GM12801 (cell line): ENCODE data around the gene PADI1.

Experiments used
- TF ChIP-seq, protein P1 (sequence below): IDR thresholded peaks from one replicate; pipeline ENCODE4 v1.5.1; 2011; ENCODE audit warnings: control low read depth; ENCODE audit not compliant: insufficient read length; ENCODE audit errors: extremely low read depth

The PADI1 gene

DNA sequence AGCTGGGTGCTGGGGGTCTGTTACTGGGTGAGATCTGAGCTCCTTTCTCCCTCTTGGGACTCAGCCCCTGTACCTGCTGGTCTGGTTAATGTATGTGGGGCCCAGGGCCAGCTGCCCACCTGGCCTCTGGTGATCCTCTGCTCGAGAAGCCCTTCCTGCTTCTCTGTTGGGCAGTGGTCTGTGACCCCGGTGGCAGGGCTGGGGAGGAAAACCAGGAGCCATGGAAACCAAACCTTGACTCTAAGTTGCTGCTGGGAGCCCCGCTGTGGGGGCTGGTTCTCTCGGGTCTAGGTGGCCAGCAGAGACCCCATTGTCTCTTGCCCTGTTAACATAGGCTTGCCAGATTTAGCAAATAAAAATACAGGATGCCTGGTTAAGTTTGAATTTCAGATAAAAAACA, 1.3 kb downstream of the PADI1 start:
- TF ChIP-seq, protein P1, sequence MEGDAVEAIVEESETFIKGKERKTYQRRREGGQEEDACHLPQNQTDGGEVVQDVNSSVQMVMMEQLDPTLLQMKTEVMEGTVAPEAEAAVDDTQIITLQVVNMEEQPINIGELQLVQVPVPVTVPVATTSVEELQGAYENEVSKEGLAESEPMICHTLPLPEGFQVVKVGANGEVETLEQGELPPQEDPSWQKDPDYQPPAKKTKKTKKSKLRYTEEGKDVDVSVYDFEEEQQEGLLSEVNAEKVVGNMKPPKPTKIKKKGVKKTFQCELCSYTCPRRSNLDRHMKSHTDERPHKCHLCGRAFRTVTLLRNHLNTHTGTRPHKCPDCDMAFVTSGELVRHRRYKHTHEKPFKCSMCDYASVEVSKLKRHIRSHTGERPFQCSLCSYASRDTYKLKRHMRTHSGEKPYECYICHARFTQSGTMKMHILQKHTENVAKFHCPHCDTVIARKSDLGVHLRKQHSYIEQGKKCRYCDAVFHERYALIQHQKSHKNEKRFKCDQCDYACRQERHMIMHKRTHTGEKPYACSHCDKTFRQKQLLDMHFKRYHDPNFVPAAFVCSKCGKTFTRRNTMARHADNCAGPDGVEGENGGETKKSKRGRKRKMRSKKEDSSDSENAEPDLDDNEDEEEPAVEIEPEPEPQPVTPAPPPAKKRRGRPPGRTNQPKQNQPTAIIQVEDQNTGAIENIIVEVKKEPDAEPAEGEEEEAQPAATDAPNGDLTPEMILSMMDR = no peak

DNA sequence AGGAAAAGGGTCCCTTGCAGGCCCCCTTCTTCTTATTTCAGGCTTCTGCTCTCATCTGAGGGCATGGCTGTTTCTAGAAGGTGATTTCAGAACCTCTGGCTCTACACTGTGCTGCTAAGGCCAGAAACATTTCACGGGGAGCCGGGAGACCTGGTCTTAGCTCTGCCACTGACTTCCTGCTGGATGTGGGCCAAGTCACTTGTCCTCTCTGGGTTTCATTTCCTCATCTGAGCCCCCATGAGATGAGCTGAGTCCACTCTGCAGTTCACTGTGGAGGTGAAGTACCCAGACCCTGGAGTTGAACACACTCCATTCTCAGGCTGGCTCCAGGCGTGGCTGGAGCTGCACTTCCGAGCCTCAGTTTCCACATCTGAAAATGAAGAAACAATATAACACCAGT, 2.1 kb downstream of the PADI1 start:
- TF ChIP-seq, protein P1 = no peak

DNA sequence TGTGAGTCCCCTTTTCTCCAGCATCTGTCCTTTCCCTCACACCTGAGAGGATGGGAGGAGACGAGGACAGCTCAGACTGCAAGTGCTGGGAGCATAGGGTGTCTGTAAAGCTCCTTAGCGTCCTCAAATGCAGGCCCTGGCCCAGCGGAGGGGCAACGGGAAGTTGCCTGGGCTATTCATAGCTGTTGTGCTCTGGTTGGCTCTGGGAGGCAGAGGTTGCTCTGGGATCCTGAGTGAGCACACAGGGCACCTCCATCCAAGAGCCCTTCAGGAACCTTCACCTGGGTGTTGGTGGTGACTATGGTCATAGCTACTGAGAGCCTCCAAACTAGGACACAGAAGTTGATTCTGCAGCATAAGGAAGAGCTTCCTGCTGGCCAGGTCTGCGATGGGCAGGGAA, 2.6 kb downstream of the PADI1 start:
- TF ChIP-seq, protein P1 = no peak

DNA sequence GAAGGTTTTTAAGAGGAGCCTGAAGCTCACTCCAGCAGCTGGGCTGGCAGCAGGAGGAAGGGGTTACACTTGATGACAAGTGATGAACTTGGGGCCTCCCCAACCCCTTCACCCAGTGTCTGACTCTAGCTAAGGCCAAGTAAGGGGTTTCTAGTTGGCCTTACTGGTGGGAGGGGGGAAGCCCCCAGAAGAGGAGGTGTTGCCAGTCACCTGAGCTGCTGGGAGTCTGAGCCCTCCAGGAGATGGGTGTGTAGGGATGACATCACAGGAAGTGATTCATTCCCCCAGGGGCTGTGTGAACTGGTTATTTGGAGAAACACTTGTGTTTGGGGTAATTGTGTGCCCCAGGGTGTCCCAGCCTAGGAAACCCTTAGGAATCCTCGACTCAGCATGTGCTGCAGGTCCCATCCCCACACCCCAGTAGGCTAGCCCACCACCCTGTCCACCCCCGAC, 3.1 kb downstream of the PADI1 start:
- TF ChIP-seq, protein P1 = no peak

DNA sequence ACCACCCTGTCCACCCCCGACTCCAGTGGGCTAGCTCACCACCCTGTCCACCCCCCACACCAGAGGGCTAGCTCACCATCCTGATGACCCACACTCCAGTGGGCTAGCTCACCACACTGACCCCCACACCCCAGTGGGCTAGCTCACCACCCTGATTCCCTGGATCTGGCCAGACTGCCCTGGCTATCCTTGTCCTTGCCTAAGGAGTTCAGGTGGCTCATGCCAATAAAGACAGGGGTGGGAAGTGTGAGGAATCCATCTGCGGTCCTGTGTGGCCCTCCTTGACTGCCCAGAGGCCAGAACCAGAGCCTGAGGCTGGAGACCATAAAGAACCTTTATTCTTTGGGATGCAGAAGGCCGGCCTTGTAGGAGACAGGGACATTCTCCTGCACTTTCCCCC, 3.6 kb downstream of the PADI1 start:
- TF ChIP-seq, protein P1 = no peak

DNA sequence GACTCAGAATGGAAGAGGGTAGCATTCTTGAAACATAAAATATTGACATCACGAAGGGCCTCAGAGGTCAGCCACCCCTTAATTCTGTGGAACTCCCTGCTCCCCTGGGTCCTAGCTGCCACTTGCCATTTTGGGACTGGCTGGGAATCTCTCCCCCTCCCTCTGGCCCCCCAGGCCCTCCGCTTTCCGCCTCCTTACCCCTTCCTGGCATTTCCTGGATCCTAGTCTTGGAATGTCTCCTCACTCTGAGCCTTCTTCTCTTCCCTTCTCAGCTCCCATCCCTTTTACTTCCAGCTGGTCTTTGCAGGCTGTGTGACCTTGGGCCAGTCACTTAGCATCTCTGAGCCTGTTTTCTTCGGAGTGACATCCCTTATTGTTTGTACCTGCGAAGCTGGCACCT, 4.5 kb downstream of the PADI1 start:
- TF ChIP-seq, protein P1 = no peak

DNA sequence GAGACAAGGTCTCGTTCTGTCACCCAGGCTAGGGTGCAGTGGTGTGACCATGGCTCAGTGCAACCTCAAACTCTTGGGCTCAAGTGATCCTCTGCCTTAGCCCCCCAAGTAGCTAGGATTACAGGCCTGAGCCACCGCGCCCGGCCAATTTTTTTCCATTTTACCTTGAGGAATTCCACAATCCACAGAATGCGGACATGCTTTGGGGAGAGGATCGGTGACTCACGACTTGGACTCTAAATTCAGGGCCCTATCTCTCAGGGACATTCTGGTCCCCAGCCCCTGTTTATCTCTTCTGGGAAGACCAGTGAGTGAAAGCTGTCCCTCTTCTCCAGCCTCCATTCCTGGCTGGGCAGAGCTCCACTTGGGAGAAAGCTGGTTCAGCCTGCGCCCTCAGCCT, 5.2 kb downstream of the PADI1 start:
- TF ChIP-seq, protein P1 = no peak

DNA sequence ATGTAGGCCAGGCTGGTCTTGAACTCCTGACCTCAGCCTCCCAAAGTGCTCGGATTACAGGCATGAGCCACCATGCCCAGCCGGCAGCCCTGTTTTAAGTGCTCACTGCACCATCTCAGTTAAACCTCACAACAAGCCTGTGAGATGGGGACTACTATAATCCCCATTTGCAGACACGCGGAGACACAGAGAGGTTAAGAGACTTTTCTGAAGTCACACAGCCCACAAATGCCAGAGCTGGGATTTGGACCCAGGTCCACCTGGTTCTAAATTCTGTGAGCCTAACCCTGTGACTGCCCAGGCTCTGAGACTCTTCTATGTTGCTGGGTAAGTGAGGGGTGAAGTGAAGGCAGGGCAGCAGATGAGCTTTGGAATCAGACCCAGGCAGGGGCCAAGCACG, 6.4 kb downstream of the PADI1 start:
- TF ChIP-seq, protein P1 = no peak
